IPS-18a (cell line): ENCODE results near the gene ADAMTS17.

Source experiments
- H3K27ac ChIP-seq: one replicate; pipeline ENCODE4 v1.5.1; 2013; ENCODE audit warnings: low read length
- H3K27me3 ChIP-seq: one replicate; pipeline ENCODE4 v1.6.1; 2013; ENCODE audit warnings: mild to moderate bottlenecking, low read length; ENCODE audit not compliant: control insufficient read depth, insufficient read depth
- H3K36me3 ChIP-seq: one replicate; pipeline ENCODE4 v1.6.1; 2013; ENCODE audit warnings: low read depth, low read length; ENCODE audit not compliant: control insufficient read depth
- H3K4me1 ChIP-seq: one replicate; pipeline ENCODE4 v1.6.1; 2013; ENCODE audit warnings: low read depth, low read length; ENCODE audit not compliant: control insufficient read depth
- H3K4me3 ChIP-seq: one replicate; pipeline ENCODE4 v1.5.1; 2013; ENCODE audit warnings: low read length
- H3K9ac ChIP-seq: one replicate; pipeline ENCODE4 v1.6.1; 2013; ENCODE audit warnings: mild to moderate bottlenecking, low read length, moderate library complexity
- H3K9me3 ChIP-seq: one replicate; pipeline ENCODE4 v1.6.1; 2013; ENCODE audit warnings: low read depth, low read length; ENCODE audit not compliant: control insufficient read depth

The ADAMTS17 gene

GRCh38 chr15:100264994-100265640, 76.7 kb downstream of the ADAMTS17 start:
- Histone ChIP-seq H3K27ac (no peak overlapping the region), H3K4me1 (no peaks in the 10 kb centered on the region), H3K36me3 (no peaks in the 10 kb centered on the region), H3K4me3 (no peak overlapping the region), H3K9ac (no peak overlapping the region), H3K27me3 (no peaks in the 10 kb centered on the region), H3K9me3 (no peaks in the 10 kb centered on the region)

- Histone ChIP-seq H3K27me3 (no peaks in the 10 kb centered on the region), H3K36me3 (no peaks in the 10 kb centered on the region), H3K4me1 (no peaks in the 10 kb centered on the region), H3K9ac (no peak overlapping the region), H3K27ac (no peak overlapping the region), H3K4me3 (no peak overlapping the region), H3K9me3 (no peaks in the 10 kb centered on the region)
Measured at GRCh38 chr15:100263721-100264455, 77.9 kb downstream of the ADAMTS17 start.

- Histone ChIP-seq H3K9ac (no peak overlapping the region), H3K9me3 (no peaks in the 10 kb centered on the region), H3K4me1 (no peaks in the 10 kb centered on the region), H3K27me3 (no peaks in the 10 kb centered on the region), H3K27ac (no peak overlapping the region), H3K4me3 (no peak overlapping the region), H3K36me3 (no peaks in the 10 kb centered on the region)
Measured at GRCh38 chr15:100263031-100263430, 78.7 kb downstream of the ADAMTS17 start.

- Histone ChIP-seq H3K36me3 (no peaks in the 10 kb centered on the region), H3K9ac (no peak overlapping the region), H3K4me3 (no peak overlapping the region), H3K27me3 (no peaks in the 10 kb centered on the region), H3K4me1 (no peaks in the 10 kb centered on the region), H3K27ac (no peak overlapping the region), H3K9me3 (no peaks in the 10 kb centered on the region)
Measured at GRCh38 chr15:100261302-100262240, 80.2 kb downstream of the ADAMTS17 start.

GRCh38 chr15:100259266-100259665, 82.5 kb downstream of the ADAMTS17 start:
- no peaks in the 10 kb centered on the region for H3K36me3 ChIP-seq
- H3K9ac ChIP-seq, result no peak overlapping the region
- no peaks in the 10 kb centered on the region for H3K9me3 ChIP-seq

GRCh38 chr15:100256970-100257650, 84.7 kb downstream of the ADAMTS17 start:
- no peaks in the 10 kb centered on the region for H3K4me1 ChIP-seq
- H3K27me3 ChIP-seq, result no peaks in the 10 kb centered on the region
- no peaks in the 10 kb centered on the region for H3K36me3 ChIP-seq
- H3K9ac ChIP-seq, result no peak overlapping the region
- H3K9me3 ChIP-seq, result no peaks in the 10 kb centered on the region
- H3K4me3 ChIP-seq, result no peak overlapping the region
- no peak overlapping the region for H3K27ac ChIP-seq

More at GRCh38 chr15:100259266-100259665, 82.5 kb downstream of the ADAMTS17 start:
- Histone ChIP-seq H3K4me1 (no peaks in the 10 kb centered on the region), H3K4me3 (no peak overlapping the region), H3K27ac (no peak overlapping the region), H3K27me3 (no peaks in the 10 kb centered on the region)

GRCh38 chr15:100256101-100256969, 85.4 kb downstream of the ADAMTS17 start:
- Histone ChIP-seq H3K27ac (no peak overlapping the region), H3K4me1 (no peaks in the 10 kb centered on the region), H3K4me3 (no peak overlapping the region), H3K36me3 (no peaks in the 10 kb centered on the region), H3K9me3 (no peaks in the 10 kb centered on the region), H3K9ac (no peak overlapping the region), H3K27me3 (no peaks in the 10 kb centered on the region)

- Histone ChIP-seq H3K4me3 (no peak overlapping the region), H3K9ac (no peak overlapping the region), H3K27me3 (no peaks in the 10 kb centered on the region), H3K9me3 (no peaks in the 10 kb centered on the region), H3K27ac (no peak overlapping the region), H3K4me1 (no peaks in the 10 kb centered on the region), H3K36me3 (no peaks in the 10 kb centered on the region)
Measured at GRCh38 chr15:100255644-100256043, 86.1 kb downstream of the ADAMTS17 start.

- H3K9me3 ChIP-seq, result no peaks in the 10 kb centered on the region
- H3K4me3 ChIP-seq, result no peak overlapping the region
- H3K36me3 ChIP-seq, result no peaks in the 10 kb centered on the region
Measured at GRCh38 chr15:100254691-100255090, 87.1 kb downstream of the ADAMTS17 start.

GRCh38 chr15:100254285-100254684, 87.5 kb downstream of the ADAMTS17 start:
- no peaks in the 10 kb centered on the region for H3K27me3 ChIP-seq
- H3K9ac ChIP-seq, result no peak overlapping the region
- no peak overlapping the region for H3K27ac ChIP-seq
- H3K4me3 ChIP-seq, result no peak overlapping the region
- H3K36me3 ChIP-seq, result no peaks in the 10 kb centered on the region
- no peaks in the 10 kb centered on the region for H3K4me1 ChIP-seq
- H3K9me3 ChIP-seq, result no peaks in the 10 kb centered on the region

More at GRCh38 chr15:100254691-100255090, 87.1 kb downstream of the ADAMTS17 start:
- Histone ChIP-seq H3K4me1 (no peaks in the 10 kb centered on the region), H3K27ac (no peak overlapping the region), H3K9ac (no peak overlapping the region), H3K27me3 (no peaks in the 10 kb centered on the region)
